ENCODE measurements around the gene KIF22. TPM values are rescaled to one million over a fixed set of nuclear protein-coding genes. Genes with fewer than 3 reads are reported as not detected.
A peak's percentile ranks its signal among the peaks of the same experiment; 100 is the strongest.

The KIF22 gene
- total RNA-seq, 1 donor from 2014 or later = 31.9 TPM

DNA sequence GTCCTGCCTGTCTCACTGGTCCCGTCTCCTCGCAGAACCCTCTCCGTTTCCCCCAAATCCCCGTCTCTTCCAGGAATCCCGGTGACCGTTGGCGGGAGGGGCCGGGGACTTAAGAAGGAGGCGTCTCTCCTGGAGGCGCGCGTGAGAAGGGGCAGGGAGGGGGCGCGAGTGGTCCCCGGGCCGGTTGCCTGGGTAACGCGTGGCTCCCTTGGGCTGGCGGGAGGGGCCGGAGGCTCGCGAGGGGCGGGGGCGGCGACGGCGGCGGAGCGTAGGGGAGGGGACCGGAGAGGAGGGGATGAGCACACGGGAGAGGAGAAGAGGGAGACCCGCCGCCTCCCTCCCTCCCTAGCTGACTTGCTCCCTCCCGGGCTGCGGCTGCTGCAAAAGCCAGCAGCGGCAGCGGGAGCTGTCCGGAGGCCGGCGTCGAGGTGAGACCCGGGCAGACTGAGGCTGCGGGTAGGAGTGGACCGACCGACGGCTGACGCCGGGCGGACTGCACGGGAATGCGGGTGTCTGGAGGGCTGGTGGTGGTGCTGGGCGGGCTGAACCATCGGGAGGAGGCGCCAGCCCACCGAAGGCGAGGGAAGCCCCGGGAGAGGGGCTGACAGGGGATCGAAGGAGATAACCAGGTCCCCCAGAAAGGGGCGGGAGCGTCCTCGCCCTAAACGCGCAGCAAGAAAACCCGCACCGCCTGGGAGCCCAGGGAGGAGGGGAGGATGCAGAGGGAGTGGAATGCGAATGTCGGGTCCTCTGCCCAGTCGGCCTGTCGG is 21.5 kb downstream of the KIF22 start, which contains the start of gene PRRT2:
Gene PRRT2 (plus strand): TSS at position 298 of the 770 bp plus-strand sequence. CDS start 862 bp downstream, outside the sequence.
- H3K27me3 Mint-ChIP-seq (ENCODE audit: unreplicated experiment) = peaks cover 24% of the 10 kb centered on the region
- peaks cover 19% of the 10 kb centered on the region for H3K9me3 Mint-ChIP-seq (ENCODE audit: unreplicated experiment)
- peak within 1 kb of the TSS; percentile 95 for H3K27ac Mint-ChIP-seq (ENCODE audit: unreplicated experiment)
- TF ChIP-seq, protein P1, sequence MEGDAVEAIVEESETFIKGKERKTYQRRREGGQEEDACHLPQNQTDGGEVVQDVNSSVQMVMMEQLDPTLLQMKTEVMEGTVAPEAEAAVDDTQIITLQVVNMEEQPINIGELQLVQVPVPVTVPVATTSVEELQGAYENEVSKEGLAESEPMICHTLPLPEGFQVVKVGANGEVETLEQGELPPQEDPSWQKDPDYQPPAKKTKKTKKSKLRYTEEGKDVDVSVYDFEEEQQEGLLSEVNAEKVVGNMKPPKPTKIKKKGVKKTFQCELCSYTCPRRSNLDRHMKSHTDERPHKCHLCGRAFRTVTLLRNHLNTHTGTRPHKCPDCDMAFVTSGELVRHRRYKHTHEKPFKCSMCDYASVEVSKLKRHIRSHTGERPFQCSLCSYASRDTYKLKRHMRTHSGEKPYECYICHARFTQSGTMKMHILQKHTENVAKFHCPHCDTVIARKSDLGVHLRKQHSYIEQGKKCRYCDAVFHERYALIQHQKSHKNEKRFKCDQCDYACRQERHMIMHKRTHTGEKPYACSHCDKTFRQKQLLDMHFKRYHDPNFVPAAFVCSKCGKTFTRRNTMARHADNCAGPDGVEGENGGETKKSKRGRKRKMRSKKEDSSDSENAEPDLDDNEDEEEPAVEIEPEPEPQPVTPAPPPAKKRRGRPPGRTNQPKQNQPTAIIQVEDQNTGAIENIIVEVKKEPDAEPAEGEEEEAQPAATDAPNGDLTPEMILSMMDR (IDR thresholded peaks at IDR 0.05; ENCODE audit: partially characterized antibody, unreplicated experiment) = no peak
- peak within 1 kb of the TSS; percentile 95 for H3K4me3 Mint-ChIP-seq (ENCODE audit: unreplicated experiment)
- DNase-seq = peak; percentile 92
- peaks cover 22% of the 10 kb centered on the region for H3K4me1 Mint-ChIP-seq (ENCODE audit: low read depth, unreplicated experiment)
- no peaks in the 10 kb centered on the region for H3K36me3 Mint-ChIP-seq (ENCODE audit: unreplicated experiment)

DNA sequence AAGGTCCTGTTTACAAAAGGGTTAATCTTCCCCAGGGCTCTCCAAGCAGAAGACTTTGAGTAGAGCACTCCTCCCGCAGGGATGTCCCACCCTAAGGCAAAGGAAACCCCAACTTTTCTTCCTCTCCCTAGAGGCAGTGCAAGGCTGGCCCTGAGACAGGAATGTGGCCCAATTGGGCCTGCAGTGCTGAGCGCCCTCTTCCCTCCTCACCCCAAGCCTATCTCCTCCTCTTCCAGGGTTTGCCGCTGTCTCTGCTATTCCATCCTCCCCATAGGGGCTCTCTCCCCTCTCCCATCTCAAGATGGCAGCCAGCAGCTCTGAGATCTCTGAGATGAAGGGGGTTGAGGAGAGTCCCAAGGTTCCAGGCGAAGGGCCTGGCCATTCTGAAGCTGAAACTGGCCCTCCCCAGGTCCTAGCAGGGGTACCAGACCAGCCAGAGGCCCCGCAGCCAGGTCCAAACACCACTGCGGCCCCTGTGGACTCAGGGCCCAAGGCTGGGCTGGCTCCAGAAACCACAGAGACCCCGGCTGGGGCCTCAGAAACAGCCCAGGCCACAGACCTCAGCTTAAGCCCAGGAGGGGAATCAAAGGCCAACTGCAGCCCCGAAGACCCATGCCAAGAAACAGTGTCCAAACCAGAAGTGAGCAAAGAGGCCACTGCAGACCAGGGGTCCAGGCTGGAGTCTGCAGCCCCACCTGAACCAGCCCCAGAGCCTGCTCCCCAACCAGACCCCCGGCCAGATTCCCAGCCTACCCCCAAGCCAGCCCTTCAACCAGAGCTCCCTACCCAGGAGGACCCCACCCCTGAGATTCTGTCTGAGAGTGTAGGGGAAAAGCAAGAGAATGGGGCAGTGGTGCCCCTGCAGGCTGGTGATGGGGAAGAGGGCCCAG is 22.4 kb downstream of the KIF22 start:
- H3K27ac Mint-ChIP-seq (ENCODE audit: unreplicated experiment) = peak overlapping the region; percentile 80
- TF ChIP-seq, protein P1 (IDR thresholded peaks at IDR 0.05; ENCODE audit: partially characterized antibody, unreplicated experiment) = no peak
- peaks cover 25% of the 10 kb centered on the region for H3K4me1 Mint-ChIP-seq (ENCODE audit: low read depth, unreplicated experiment)
- no peak for DNase-seq
- no peaks in the 10 kb centered on the region for H3K36me3 Mint-ChIP-seq (ENCODE audit: unreplicated experiment)
- peaks cover 19% of the 10 kb centered on the region for H3K9me3 Mint-ChIP-seq (ENCODE audit: unreplicated experiment)
- H3K27me3 Mint-ChIP-seq (ENCODE audit: unreplicated experiment) = peaks cover 25% of the 10 kb centered on the region
- H3K4me3 Mint-ChIP-seq (ENCODE audit: unreplicated experiment) = peak overlapping the region; percentile 98

DNA sequence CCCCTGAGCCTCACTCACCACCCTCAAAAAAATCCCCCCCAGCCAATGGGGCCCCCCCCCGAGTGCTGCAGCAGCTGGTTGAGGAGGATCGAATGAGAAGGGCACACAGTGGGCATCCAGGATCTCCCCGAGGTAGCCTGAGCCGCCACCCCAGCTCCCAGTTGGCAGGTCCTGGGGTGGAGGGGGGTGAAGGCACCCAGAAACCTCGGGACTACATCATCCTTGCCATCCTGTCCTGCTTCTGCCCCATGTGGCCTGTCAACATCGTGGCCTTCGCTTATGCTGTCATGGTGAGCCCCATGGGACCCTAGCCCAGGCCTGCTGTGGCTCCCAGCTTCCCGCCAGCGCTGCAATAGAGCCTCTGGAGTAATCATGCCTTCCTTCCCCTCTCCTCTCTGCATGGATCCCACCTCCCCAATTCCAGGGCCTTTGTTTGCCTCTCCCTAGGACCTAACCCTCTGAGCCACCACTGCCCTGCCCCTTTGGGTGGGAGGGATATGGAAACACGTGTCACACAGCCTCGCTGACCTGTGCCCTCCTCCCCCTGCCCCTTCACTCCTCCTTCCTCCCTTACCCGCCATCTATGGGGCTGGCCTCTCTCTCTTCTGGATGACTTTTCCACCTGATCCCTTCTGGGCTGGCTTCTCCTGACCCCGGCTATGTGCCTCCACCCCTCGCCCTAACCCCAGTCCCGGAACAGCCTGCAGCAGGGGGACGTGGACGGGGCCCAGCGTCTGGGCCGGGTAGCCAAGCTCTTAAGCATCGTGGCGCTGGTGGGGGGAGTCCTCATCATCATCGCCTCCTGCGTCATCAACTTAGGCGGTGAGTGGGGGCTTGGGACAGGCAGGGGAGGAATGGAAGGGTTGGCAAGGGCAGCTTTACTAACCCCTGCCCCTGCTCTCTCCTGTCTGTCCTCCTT is 23.4 kb downstream of the KIF22 start:
- Mint-ChIP-seq H3K27me3 (ENCODE audit: unreplicated experiment) (peaks cover 22% of the 10 kb centered on the region), H3K4me1 (ENCODE audit: low read depth, unreplicated experiment) (peaks cover 26% of the 10 kb centered on the region), H3K27ac (ENCODE audit: unreplicated experiment) (peak overlapping the region; percentile 93), H3K36me3 (ENCODE audit: unreplicated experiment) (no peaks in the 10 kb centered on the region), H3K9me3 (ENCODE audit: unreplicated experiment) (peaks cover 19% of the 10 kb centered on the region), H3K4me3 (ENCODE audit: unreplicated experiment) (peak overlapping the region; percentile 98)
- DNase-seq = peak; percentile 76
- TF ChIP-seq, protein P1 (IDR thresholded peaks at IDR 0.05; ENCODE audit: partially characterized antibody, unreplicated experiment) = no peak

DNA sequence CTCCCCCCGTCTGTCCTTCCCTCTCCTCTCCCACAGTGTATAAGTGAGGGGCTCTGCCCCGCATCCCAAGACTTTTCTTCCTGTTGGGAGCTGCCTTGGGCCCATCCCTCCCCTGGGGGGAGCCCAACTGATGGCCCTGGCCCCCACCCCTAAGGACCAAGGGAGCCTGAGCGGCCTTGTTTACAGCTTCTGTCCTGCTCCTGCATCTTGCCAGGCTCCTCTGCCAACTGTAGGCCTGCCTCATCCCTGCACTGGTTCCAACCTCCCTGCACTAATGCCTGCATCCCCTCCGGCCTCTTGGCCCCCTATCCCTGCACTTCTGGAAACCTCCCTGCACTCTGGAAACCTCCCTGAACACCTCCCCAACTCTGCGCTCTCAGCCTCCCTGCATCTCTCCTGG is 24.0 kb downstream of the KIF22 start:
- Mint-ChIP-seq H3K9me3 (ENCODE audit: unreplicated experiment) (peaks cover 20% of the 10 kb centered on the region), H3K27ac (ENCODE audit: unreplicated experiment) (peak overlapping the region; percentile 93), H3K4me1 (ENCODE audit: low read depth, unreplicated experiment) (peaks cover 31% of the 10 kb centered on the region), H3K4me3 (ENCODE audit: unreplicated experiment) (peak overlapping the region; percentile 98), H3K36me3 (ENCODE audit: unreplicated experiment) (no peaks in the 10 kb centered on the region), H3K27me3 (ENCODE audit: unreplicated experiment) (peaks cover 24% of the 10 kb centered on the region)
- TF ChIP-seq, protein P1 (IDR thresholded peaks at IDR 0.05; ENCODE audit: partially characterized antibody, unreplicated experiment) = no peak
- DNase-seq = no peak

All from glutamatergic neuron (in vitro differentiated cells).